Epidermal melanocyte (primary cell): ENCODE measurements around the gene IFNLR1.

Source experiments
- DNase-seq: peaks from one replicate; pipeline ENCODE4 v3.0.0; 2011; ENCODE audit warnings: low spot score; ENCODE audit not compliant: insufficient read length

IFNLR1 gene

GRCh38 chr1:24206083-24206464 is 19.0 kb upstream of the IFNLR1 start:
- DNase-seq: no peak

GRCh38 chr1:24205345-24206082 is 18.4 kb upstream of the IFNLR1 start:
- no peak for DNase-seq

- DNase-seq: no peak
Observed at GRCh38 chr1:24204116-24204515, 17.0 kb upstream of the IFNLR1 start.

GRCh38 chr1:24203404-24203803 is 16.3 kb upstream of the IFNLR1 start:
- no peak for DNase-seq

GRCh38 chr1:24202987-24203386 is 15.9 kb upstream of the IFNLR1 start:
- DNase-seq: no peak

GRCh38 chr1:24202556-24202955 is 15.5 kb upstream of the IFNLR1 start:
- DNase-seq: no peak

GRCh38 chr1:24201941-24202440 is 14.9 kb upstream of the IFNLR1 start:
- DNase-seq: peak; percentile 87

- DNase-seq: peak; percentile 79
Observed at GRCh38 chr1:24199291-24199900, 12.3 kb upstream of the IFNLR1 start.

GRCh38 chr1:24198766-24199165 is 11.7 kb upstream of the IFNLR1 start:
- no peak for DNase-seq

- DNase-seq: no peak
Observed at GRCh38 chr1:24195874-24196273, 8.8 kb upstream of the IFNLR1 start.

- no peak for DNase-seq
Observed at GRCh38 chr1:24195136-24195535, 8.0 kb upstream of the IFNLR1 start.

- DNase-seq: no peak
Observed at GRCh38 chr1:24193046-24193445, 6.0 kb upstream of the IFNLR1 start.

GRCh38 chr1:24191860-24192259 is 4.8 kb upstream of the IFNLR1 start:
- no peak for DNase-seq

- DNase-seq: peak; percentile 37
Observed at GRCh38 chr1:24190983-24191461, 3.9 kb upstream of the IFNLR1 start.

GRCh38 chr1:24189528-24189927 is 2.4 kb upstream of the IFNLR1 start:
- no peak for DNase-seq

- DNase-seq: no peak
Observed at GRCh38 chr1:24186711-24186992, 437 bp downstream of the IFNLR1 start.

- DNase-seq: no peak
Observed at GRCh38 chr1:24186031-24186710, 918 bp downstream of the IFNLR1 start.

GRCh38 chr1:24185076-24185475 is 2.0 kb downstream of the IFNLR1 start:
- DNase-seq: no peak

GRCh38 chr1:24182061-24182460 is 5.0 kb downstream of the IFNLR1 start:
- DNase-seq: no peak

GRCh38 chr1:24181619-24182018 is 5.5 kb downstream of the IFNLR1 start:
- no peak for DNase-seq

GRCh38 chr1:24180676-24181075 is 6.4 kb downstream of the IFNLR1 start:
- no peak for DNase-seq

- no peak for DNase-seq
Observed at GRCh38 chr1:24179251-24179840, 7.7 kb downstream of the IFNLR1 start.
